ENCODE data around the gene LRIT2.

The LRIT2 gene

GRCh38 chr10:84243759-84244158, 18.4 kb upstream of the LRIT2 start:
- FAIRE-seq = no peak
- DNase-seq (ENCODE audit: insufficient read length, low spot score) = no peak

- no peak for DNase-seq (ENCODE audit: insufficient read length, low spot score)
- FAIRE-seq = no peak
Measured at GRCh38 chr10:84241185-84241790, 15.9 kb upstream of the LRIT2 start, which contains the start of gene LRIT1. Gene LRIT1 (minus strand): TSS chr10:84241546. CDS start chr10:84241439, 107 bp downstream.

DNA sequence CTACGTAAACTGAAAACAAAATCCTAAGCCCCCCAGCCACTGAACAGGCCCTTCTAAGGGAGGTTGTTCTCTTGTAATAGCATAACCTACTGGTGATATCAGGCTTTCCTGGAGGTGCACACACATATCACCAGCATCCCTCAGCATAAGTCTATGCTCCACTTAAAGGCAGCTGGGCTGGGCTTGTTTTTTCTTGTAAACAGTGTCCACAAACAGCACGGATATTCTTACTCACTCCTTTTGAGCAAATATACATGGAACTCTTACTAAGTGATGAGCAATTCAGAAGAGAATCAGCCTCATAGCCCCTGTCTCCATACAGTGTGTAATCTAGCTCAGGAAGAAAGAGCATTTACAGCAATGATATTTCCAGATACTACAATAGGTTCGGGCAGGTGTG, 13.6 kb upstream of the LRIT2 start:
- FAIRE-seq (no peak), DNase-seq (ENCODE audit: insufficient read length, low spot score) (no peak)

- DNase-seq (ENCODE audit: insufficient read length, low spot score) (no peak), FAIRE-seq (no peak)
Measured at GRCh38 chr10:84237199-84238051, 12.1 kb upstream of the LRIT2 start.

GRCh38 chr10:84236807-84237198, 11.5 kb upstream of the LRIT2 start:
- FAIRE-seq (no peak), DNase-seq (ENCODE audit: insufficient read length, low spot score) (no peak)

DNA sequence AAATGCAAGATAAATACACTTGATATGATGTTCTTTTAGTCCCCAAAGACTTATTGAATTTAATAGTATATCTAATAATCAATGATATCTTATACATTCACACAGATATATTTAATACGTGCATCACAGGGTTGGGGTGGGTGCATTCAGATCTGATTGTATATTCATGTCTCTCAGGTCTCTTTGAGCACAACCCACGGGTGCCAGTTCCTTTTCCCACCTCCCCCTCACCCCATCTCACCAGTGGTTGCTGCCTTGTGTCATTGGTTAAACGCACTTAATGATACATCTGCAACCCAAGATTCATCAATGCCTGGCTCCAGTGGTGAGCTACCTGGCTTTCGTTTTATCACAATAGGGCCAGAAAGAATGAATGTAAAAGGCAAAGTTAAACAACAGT, 9.8 kb upstream of the LRIT2 start:
- DNase-seq (ENCODE audit: insufficient read length, low spot score) (no peak), FAIRE-seq (no peak)

DNA sequence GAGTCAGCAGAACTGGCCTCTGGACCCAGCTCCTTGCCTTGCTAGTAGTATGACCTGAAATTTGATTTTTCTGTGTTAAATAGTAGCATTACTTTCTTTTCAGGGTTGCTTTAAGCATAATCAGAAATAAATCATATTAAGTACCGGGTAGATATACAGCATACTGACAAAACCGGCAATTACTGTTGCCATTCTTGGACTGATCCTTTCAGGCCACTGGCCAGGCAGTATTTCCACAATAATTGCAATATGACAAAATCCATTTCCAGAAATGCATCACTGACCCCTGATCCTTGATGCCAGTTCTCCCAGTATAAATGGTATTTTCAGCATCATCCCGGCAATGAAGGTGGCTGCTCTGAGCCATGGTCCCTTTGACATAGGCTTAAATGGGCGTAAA, 9.1 kb upstream of the LRIT2 start:
- DNase-seq (ENCODE audit: insufficient read length, low spot score) = no peak
- no peak for FAIRE-seq

DNA sequence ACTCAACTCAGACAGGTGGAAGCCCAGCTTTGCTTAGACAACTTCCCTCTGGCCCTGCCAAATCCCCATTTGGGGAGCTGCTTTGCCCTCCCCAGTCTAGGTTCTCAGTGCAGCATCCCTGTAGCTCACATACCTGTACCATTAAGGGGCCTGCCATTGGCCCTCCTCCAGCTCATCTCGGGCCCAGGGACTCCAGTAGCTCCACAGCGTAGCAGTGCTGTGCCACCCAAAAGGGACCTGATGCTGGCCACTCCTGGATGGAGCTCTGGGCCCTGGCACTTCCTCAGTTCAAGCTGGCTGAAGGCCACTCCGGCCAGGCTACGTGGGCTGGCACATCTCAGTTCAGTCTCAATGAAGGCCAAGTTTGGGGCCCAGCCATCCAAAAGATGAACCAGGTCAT, 8.6 kb upstream of the LRIT2 start:
- DNase-seq (ENCODE audit: insufficient read length, low spot score) = no peak
- no peak for FAIRE-seq

GRCh38 chr10:84232376-84232775, 7.0 kb upstream of the LRIT2 start:
- DNase-seq (ENCODE audit: insufficient read length, low spot score) (no peak), FAIRE-seq (no peak)

- no peak for DNase-seq (ENCODE audit: insufficient read length, low spot score)
- no peak for FAIRE-seq
Measured at GRCh38 chr10:84230359-84230758, 5.0 kb upstream of the LRIT2 start.

DNA sequence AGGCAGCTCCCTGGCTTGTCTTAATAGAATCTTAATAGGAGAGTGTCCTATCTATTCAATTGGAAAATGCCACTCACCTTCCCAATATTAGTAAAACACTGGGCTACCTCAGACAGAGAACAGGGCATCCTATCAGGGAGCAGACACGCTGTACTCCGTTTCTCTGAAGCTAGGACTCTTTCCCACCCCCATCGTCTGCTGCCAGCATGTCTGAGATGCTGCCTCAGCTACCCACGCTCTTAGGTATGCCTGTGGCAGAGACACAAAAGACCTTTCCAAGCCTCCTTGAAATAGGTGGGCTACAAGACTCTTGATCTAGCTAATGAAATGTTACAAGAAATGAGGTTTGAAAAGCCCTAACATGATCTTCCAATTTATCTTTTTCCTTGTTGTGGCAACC, 2.5 kb upstream of the LRIT2 start:
- no peak for DNase-seq (ENCODE audit: insufficient read length, low spot score)
- FAIRE-seq = no peak

GRCh38 chr10:84226616-84227015, 1.3 kb upstream of the LRIT2 start:
- FAIRE-seq (no peak), DNase-seq (ENCODE audit: insufficient read length, low spot score) (no peak)

DNA sequence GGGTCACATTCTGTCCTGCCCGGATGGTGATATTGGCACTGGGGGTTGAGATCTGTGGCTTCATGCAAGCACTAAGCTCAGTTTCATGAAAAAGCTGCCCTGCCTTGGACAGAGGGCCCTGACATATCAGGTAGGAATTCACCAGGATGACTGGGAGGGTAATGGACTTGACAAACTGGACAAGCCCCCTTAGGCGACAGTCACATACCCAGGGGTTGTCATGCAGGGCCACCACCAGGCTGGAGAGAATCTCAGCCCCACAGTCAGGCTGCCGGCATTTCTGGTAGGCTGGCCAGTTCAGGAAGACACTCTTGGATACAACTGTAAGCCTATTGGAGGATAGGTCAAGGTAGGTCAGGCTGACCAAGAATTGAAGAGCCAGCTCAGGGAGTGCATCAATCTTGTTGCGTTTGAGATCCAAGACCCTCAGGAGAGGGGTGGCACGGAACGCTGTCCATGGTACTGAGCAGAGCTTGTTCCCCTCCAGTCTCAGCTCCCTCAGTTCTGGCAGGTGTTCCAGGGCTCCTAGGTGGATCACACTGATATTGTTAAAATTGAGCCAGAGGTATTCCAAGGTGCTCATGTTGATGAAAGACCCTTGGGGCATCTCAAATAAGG, 824 bp downstream of the LRIT2 start:
- DNase-seq (ENCODE audit: insufficient read length, low spot score) (no peak), FAIRE-seq (no peak)

DNA sequence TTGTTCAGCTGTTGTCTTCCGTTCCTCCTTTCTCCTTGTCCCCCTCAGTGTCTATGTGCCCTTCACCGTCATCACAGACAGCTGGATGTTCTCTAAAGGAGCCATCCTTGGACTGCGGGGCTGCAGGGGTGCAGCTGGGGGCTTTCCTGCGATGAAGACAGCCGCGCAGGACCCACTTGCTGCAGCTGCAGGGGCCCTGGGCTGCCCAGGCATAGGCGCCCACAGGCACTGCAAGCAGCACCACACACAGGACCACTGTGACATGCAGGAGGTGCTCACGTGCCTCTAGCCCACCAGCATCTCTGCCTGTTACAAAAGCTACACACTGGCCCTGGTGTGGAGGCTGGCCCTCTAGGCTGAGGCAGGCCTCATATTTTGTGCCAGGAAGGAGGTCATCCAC, 3.4 kb downstream of the LRIT2 start:
- DNase-seq (ENCODE audit: insufficient read length, low spot score) (no peak), FAIRE-seq (no peak)

DNA sequence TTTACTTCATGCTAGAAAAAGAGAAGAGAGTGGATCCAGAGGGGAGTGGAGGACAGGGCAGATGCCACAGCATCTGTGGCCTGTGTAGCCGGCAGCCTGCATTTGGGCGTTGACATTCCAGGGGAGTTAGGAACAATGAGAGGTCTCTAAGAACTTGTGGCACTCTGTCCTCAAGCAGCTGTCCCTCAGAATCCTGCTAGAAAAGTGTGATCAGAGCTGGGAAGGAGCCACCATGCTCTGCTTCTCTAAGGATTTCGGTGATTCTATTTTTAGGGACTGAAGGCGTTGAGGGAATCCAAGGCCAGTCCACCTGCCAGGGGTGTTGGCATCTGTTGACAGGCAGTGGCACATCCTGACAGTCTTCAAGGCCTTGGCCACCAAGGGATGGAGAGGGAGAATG, 7.6 kb downstream of the LRIT2 start:
- DNase-seq (ENCODE audit: insufficient read length, low spot score) (no peak), FAIRE-seq (no peak)

- DNase-seq (ENCODE audit: insufficient read length, low spot score) (no peak), FAIRE-seq (no peak)
Measured at GRCh38 chr10:84216834-84217233, 8.5 kb downstream of the LRIT2 start.

- FAIRE-seq (peak; percentile 95), DNase-seq (ENCODE audit: insufficient read length, low spot score) (peak; percentile 58)
Measured at GRCh38 chr10:84214612-84215235, 10.6 kb downstream of the LRIT2 start.

GRCh38 chr10:84214046-84214572, 11.2 kb downstream of the LRIT2 start:
- FAIRE-seq = no peak
- DNase-seq (ENCODE audit: insufficient read length, low spot score) = no peak

DNA sequence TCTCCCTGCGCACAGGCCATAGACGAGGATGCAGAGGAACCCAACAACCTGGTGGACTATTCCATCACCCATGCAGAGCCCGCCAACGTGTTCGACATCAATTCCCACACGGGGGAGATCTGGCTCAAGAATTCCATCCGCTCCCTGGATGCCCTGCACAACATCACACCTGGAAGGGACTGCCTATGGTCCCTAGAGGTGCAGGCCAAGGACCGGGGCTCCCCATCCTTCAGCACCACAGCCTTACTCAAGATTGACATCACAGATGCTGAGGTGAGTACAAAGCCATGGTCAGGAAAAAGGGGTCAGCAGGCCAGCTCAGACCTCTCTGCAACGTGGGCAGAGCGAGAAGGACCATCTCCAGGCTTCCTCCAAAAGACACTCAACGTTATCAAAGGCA, 12.3 kb downstream of the LRIT2 start:
- no peak for FAIRE-seq
- no peak for DNase-seq (ENCODE audit: insufficient read length, low spot score)

- DNase-seq (ENCODE audit: insufficient read length, low spot score) (no peak), FAIRE-seq (no peak)
Measured at GRCh38 chr10:84212014-84212413, 13.3 kb downstream of the LRIT2 start.

DNA sequence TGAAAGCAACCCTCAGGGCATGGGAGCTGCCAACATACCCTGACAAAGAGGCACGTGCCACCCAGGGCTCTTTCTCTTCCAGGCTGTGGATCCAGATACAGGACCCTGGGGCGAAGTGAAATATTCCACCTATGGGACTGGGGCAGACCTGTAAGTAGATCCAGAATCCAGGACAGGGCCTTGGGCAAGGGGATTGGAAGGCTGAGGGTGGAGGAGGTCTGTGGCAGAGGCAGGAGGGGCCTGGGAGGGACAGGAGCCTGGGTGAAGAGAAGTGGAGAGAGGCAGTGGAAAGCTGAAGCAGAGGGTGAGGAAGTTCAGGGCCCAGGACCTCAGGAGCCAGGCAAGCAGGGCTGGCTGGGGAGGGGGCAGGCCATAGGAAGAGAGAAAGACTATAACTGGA, 13.8 kb downstream of the LRIT2 start:
- FAIRE-seq (no peak), DNase-seq (ENCODE audit: insufficient read length, low spot score) (no peak)

All from GM19239 (cell line).